CD4-positive, alpha-beta T cell treated with Interleukin-6 for 4 hours (primary cell): ENCODE data around the gene CASZ1.

Experiments used
- DNase-seq: peaks from one replicate; pipeline ENCODE4 v3.0.0-alpha.2; 2020; ENCODE audit warnings: mixed read lengths

The CASZ1 gene

GRCh38 chr1:10684221-10684620, 112.2 kb downstream of the CASZ1 start:
- DNase-seq: no peak

DNA sequence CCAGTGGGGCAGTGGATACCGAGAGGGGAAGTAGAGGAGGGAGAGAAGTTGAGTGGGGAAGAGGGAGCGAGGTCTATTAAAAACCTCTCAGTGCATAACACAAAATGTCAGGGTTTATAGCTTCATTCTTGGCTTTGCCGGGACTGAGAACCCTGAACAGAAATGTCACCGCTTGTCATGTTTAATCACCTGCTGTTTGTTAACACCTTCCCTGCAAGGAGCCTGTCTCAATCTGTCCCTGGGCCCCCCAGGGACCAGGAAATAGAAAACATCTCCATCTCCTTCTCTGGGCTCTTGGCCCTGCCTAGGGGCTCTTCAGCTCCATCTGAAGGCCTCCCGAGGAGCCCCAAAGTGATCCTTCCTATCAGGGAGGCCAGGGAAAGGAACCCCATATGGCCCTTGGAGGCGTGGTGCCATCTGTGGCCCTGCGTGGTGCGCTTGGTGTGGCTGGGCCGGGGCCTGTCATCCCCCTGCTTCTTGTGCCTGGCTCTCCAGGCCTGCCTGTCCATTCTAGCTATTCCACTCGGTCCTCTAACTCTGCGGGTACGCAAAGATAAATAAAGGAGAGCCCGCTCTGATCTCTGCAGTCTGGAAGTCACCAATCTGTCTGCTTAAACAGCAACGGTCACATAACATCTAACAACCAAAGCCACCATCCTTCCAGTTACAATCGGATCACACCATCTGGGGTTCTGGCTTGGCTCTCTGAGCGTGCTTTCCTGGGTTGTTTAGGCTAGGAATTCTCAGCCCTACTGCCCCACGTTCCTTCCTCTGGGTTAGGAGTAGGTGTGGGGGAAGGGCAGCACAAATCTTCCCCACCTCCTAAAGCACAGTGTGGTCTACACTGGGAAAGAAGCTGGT, 113.8 kb downstream of the CASZ1 start:
- DNase-seq: no peak

DNA sequence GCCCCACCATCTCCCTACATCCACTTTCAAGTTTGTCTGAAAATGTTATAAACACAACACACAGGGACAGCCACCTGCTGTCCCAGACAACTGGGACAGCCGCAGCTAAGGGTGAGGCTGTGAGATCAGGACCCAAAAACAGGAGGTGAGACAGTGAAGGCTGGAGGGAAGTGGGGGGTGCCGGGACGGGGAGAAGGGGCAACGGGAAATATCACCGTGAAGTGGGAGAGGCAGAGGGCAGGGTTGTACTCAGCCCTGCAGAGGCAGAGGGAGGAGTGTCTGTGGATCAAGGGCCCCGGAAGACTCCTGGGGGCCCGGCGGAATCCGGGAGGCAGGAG, 114.4 kb downstream of the CASZ1 start:
- no peak for DNase-seq

GRCh38 chr1:10681296-10682107, 114.9 kb downstream of the CASZ1 start:
- no peak for DNase-seq

GRCh38 chr1:10680487-10680886, 116.0 kb downstream of the CASZ1 start:
- no peak for DNase-seq

DNA sequence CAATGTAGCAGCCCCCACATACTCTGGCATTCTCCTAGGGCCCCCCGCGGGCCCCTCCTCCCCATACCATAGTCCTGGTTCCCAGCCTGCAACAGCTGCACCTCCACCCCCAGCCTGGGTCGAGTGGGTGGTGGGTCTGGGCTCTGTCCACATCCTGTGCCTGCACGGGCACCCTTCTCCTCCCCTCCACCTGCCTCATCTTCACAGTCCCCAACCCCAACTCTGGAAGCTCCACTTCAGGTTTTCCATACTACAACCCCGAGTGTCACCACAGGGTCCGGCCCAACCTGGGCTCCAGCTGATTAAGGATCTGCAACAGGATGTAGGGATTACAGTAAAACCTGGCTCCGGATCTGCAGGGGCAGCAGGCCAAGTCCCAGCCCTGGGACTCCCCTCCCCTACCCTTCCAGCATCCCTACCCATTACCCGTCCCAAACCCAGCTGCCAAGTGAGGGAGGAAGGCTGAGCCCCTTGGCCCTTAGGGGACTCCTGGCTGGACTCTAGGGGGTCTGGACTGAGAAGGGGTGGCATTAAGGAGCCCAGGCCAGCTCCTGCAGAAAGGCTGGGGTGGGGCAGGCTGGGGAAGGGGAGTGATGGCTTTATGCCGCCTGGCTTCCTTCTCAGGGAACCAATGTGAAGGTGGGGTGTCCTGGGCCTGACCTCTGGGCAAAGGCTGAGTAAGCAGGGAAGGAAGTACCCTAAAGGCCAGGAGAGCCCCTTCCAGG, 116.8 kb downstream of the CASZ1 start:
- no peak for DNase-seq

GRCh38 chr1:10678852-10679251, 117.6 kb downstream of the CASZ1 start:
- no peak for DNase-seq

GRCh38 chr1:10678402-10678801, 118.0 kb downstream of the CASZ1 start:
- no peak for DNase-seq

DNA sequence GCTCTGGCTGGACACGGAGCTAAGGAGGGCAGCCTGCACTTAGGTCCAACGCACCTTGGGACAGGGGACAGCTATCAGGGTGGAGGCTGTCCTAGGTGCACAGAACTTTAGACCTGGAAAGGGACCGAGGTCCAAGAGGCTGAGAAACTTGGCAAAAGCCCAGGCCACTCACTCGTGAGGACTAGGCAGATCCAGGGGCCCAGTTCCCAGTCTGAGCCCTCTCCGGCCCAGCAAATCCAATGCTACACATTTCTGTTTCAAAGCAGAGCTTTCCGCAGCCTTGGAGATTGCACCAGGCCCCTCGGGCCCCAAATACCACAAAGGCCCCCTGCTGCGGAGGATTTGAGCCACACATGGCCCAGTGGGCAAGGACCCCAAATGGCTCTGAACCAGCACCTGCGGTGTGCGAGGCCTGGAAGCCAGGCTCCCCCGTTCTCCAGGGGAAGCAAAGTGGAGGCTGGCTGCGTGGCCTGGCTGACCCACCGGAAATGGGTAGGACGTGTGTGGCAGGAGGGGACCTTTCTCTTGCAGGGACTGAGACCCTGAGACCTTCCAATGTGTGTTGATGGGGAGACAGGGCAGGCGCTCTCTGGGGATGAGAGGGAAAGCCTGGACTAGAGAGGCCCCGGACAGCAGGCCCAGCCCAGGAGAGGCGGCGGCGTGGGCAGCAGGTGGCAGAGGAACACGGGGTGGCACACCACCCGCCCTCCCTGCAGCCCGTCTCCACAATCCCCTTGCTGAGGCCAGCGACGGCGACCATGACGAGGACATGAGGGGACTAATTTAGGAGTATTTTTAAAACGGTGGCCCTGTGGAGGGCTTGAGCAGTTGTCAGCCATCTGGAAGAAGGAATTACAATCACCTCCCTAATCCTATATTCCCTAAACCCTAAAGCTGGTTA, 118.7 kb downstream of the CASZ1 start:
- DNase-seq: no peak

DNA sequence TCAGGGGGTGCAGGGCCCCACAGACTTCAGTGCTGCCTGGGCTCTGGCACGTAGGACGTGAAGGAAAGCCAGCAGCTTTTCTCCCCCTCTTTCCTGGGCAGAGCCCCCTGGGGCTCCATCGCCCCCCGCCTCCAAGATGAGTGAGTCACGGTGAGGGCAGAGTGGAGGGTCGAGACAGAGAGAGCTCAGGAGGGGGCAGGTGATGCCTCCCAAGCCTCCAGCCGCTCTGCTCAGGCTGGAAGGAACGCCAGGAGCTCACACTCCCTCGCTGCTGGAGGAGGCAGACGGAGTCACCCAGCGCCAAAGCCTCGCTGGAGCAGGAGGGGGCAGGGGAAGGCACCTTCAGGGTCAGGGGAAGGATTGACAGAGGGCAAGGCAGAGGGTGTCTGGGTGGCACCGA, 119.5 kb downstream of the CASZ1 start:
- no peak for DNase-seq

DNA sequence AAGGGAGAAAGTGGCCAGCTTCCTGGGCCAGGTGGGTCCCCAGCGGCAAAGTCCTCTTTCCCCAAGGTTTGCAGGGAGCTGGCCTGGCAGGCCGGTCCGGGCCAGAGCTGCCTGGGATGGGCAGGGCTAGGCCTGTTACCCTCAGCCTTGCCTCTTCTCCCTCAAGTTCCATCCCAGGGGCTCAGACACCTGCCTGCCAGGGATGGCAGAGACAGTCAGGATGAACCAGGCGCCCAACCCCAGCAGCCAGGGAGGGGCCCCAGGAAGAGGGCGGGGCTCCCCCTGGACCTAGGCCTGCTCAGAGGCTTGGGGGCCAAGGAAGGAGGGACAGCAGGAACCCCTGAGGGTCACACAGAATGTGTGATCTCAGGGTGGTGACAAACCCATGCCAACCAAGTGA, 120.6 kb downstream of the CASZ1 start:
- no peak for DNase-seq

- DNase-seq: no peak
Observed at GRCh38 chr1:10674700-10675609, 121.5 kb downstream of the CASZ1 start.

DNA sequence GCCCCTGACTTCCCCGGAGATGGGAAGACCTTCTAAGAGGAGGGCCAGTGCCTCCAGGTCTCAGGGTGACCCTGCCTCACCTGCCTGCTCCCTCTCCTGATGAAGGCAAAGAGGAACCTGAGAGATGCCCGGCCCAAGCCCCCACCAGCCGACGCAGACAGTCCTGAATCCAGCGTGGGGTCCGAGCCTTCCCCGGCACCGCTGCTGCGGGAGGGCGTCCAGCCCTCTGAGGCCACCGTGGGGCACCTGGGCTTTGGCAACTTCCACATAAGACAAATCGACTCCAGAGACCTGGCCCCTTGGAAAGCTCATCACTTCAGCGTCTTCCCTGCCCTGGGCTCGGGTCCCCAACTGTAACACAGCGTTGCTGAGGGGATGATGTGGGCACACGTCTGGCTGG, 122.2 kb downstream of the CASZ1 start:
- DNase-seq: no peak

- no peak for DNase-seq
Observed at GRCh38 chr1:10673109-10673711, 123.2 kb downstream of the CASZ1 start.

GRCh38 chr1:10672343-10673050, 123.9 kb downstream of the CASZ1 start:
- DNase-seq: no peak

DNA sequence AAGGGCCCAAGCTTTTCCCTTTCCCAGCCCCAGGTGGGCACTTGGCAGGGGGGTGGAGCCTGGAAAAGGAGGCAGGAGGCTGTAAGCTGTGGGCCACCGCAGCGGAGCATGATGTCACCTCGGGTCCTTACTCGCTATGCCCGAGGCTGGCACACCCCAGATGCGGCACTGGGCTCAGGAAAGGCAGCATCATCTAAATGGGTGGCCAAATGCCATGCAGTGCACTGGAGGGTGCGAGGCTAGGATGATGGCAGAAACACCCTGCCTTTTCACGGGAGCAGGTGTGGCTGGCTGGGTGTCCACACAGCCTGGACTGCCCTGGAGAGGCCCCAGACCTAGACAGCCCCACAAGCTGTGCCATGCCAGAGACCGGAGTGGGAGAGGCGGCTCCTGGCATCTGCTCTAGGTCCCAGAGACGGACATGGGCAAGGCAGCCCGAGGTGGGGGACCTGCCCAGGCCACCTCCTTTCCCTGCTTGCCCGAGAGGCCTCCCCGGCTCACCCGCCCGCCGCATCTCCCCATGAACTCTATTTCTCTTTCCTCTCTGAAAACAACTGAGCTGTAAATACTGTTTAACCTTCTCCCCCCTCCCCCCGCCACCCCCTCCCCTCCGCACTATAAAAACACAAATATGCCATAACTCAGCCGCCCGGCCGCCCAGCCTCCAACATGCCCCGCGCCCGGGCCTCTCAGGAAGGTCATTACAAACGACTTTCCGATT, 124.7 kb downstream of the CASZ1 start:
- no peak for DNase-seq

DNA sequence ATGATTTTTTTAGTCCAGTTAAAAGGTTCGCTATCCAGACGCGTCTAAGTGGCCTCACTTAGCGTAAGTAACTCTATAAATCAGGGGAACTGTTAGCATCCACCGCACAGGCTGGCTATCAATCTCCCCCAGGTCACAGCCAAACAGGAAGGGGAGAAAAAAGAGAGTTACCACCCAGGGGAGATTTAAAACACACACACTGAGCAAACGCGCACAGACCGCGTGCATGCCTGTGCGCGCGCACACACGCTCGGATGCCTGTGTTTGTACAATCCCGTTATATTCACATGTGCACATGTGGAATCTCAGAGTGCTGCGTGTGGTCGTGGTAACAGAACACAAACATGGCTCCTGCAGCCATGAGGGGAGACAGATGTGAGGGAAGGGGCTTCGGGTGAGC, 125.4 kb downstream of the CASZ1 start:
- DNase-seq: no peak

DNA sequence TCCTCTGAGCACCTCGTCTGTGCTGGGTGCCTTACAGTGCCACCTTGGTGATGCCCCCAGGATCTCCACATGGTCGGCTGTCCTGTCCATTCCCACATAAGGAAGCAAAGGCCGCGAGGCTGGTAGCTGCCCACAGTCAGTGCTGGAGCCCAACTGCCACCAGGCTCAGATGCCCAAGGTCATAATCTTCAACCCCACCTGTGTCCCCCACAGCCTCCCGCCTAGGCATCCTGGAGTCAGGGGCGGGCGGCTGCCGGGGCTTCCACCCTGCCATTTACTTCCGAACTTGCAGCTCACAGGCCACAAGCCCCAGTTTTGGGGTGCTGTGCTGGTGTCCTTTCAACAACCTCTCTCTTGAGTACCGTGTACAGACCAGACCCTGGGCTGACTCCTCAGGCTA, 126.3 kb downstream of the CASZ1 start:
- no peak for DNase-seq

GRCh38 chr1:10669570-10669969, 126.9 kb downstream of the CASZ1 start:
- no peak for DNase-seq
